ENCODE measurements around the gene FAM111A.

The FAM111A gene

DNA sequence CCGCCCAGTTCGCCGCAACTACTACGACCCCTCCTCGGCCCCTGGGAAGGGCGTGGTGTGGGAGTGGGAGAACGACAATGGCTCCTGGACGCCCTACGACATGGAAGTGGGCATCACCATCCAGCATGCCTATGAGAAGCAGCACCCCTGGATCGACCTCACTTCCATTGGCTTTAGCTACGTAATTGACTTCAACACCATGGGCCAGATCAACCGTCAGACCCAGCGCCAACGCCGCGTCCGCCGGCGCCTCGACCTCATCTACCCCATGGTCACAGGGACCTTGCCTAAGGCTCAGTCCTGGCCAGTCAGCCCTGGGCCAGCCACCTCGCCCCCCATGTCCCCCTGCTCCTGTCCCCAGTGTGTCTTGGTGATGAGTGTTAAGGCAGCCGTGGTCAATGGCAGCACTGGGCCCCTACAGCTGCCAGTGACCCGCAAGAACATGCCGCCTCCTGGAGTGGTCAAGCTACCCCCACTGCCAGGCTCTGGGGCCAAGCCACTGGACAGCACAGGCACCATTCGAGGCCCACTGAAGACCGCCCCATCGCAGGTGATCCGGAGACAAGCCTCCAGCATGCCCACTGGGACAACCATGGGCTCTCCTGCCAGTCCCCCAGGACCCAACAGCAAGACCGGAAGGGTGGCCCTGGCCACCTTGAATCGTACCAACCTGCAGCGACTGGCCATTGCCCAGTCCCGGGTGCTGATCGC is 39.2 kb downstream of the FAM111A start:
- Mint-ChIP-seq H3K36me3 (ENCODE audit: low read depth) (no peaks in the 10 kb centered on the region), H3K4me3 (no peak overlapping the region), H3K9me3 (peaks cover 7% of the 10 kb centered on the region), H3K27ac (no peak overlapping the region), H3K27me3 (ENCODE audit: low read depth) (peaks cover 26% of the 10 kb centered on the region), H3K4me1 (ENCODE audit: low read depth) (no peaks in the 10 kb centered on the region)

DNA sequence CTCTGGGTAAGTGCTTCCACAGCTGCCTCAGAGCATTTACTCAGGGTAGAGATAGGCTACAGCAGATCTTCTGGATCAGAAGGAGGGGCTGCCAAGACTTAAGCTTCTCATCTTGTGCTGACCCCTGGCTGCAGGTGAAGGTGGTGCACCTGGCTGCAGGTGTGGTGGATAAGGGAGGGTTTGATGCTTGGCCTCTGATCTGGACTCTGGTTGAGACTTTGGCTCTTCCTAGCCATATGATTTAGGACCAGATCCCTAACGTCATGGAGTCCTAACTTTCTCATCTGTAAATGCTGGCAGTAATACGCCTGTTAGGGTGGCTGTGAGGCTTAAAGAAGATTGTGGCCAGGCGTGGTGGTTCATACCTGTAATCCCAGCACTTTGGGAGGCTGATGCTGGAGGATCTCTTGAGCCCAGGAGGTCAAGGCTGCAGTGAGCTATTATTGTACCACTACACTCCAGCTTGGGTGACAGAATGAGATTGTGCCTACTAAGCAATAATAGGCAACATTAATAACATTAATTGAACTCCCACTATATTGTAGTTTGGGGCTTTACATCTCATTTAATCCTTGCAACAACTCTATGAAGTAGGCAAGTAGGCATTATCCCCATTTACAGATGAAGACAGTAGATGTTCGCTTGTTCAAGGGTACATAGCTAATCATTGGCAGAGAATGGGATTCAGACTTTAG is 39.9 kb downstream of the FAM111A start:
- no peak overlapping the region for H3K4me3 Mint-ChIP-seq
- H3K36me3 Mint-ChIP-seq (ENCODE audit: low read depth), result no peaks in the 10 kb centered on the region
- no peaks in the 10 kb centered on the region for H3K4me1 Mint-ChIP-seq (ENCODE audit: low read depth)

DNA sequence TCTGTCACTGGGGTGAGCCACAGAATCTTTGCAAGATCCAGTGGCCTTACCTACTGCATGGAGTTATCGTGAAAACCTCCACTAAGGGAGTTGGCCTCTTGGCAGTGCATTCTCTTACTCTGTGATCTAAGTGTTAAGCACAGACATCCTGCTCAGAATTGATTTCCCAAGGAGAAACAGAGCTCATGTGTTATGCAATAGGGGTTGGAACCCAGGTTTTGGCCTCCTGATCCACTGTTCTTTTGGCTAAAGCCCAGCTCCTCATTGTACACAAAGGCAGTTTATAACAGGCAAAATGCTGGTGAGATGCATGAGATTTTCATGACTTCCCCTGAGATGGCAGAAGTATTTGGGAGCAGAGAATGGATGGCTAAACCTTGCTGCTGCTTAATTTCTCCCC is 41.1 kb downstream of the FAM111A start:
- H3K27me3 Mint-ChIP-seq (ENCODE audit: low read depth), result peaks cover 18% of the 10 kb centered on the region
- H3K27ac Mint-ChIP-seq, result no peak overlapping the region
- H3K9me3 Mint-ChIP-seq, result peaks cover 7% of the 10 kb centered on the region
- no peaks in the 10 kb centered on the region for H3K36me3 Mint-ChIP-seq (ENCODE audit: low read depth)
- H3K4me3 Mint-ChIP-seq, result no peak overlapping the region
- no peaks in the 10 kb centered on the region for H3K4me1 Mint-ChIP-seq (ENCODE audit: low read depth)

More for the DNA sequence above, 39.9 kb downstream of the FAM111A start:
- Mint-ChIP-seq H3K9me3 (peaks cover 7% of the 10 kb centered on the region), H3K27ac (no peak overlapping the region), H3K27me3 (ENCODE audit: low read depth) (peaks cover 19% of the 10 kb centered on the region)

DNA sequence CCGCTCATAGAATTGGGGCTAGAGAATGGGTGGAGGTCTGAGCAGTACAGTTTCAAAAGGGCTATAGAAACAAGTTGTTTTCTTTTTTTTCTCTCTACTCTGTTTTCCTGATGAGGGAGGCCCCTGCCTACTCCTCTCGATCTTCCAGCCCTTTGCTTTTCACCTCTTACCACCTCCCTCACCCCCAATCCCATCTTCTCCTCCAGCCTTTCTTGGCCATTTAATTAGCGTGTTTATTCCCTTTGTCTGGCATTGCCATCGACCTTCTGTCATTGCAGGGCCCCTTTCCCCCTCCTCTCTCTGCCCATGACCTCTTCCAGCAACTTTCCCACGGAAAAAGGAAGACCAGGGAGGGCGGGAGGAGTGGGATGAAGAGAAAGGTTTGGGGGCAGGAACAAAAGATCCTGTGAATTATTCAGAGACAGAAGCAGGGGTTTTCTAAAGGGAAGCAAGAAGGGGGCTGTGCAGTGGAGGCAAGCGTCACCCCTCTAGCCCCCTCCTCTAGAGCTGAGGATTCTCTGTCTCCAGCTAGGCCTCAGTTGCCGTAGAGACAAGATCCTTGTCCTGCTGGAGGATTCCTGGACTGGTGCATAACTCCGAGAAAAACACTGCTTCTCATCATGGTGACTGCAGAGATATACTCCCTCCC is 42.2 kb downstream of the FAM111A start:
- no peaks in the 10 kb centered on the region for H3K4me1 Mint-ChIP-seq (ENCODE audit: low read depth)
- no peaks in the 10 kb centered on the region for H3K36me3 Mint-ChIP-seq (ENCODE audit: low read depth)
- no peak overlapping the region for H3K27ac Mint-ChIP-seq
- H3K4me3 Mint-ChIP-seq, result no peak overlapping the region
- H3K27me3 Mint-ChIP-seq (ENCODE audit: low read depth), result peaks cover 11% of the 10 kb centered on the region
- H3K9me3 Mint-ChIP-seq, result peaks cover 1% of the 10 kb centered on the region

DNA sequence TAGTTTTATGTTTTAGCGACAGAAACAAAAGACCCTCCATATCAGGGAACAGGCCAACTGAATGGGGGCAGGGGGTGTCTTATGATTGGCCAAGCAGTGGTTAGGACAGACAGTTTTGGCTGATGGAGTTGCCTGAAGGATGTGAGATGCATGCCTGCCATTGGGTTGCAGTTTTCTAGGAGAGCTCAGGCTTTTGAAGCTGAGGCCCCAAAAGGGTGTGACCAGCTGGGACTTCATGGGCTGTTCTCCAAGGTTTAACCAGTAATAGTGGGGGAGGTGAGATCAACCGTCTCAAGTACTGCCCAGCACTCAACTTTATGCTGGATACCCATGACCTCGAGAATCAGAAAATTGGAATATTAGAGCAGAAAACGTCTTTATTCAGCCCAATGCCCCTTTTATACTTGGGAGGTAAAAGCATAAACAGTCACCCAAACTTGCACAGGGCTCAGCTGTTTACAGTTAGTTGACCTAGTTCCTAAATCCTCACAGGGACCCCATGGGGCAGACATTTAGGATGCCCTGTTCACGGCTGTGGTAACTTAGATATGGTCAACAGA is 42.8 kb downstream of the FAM111A start:
- Mint-ChIP-seq H3K27me3 (ENCODE audit: low read depth) (peaks cover 11% of the 10 kb centered on the region), H3K36me3 (ENCODE audit: low read depth) (no peaks in the 10 kb centered on the region), H3K4me3 (no peak overlapping the region), H3K4me1 (ENCODE audit: low read depth) (no peaks in the 10 kb centered on the region), H3K9me3 (no peaks in the 10 kb centered on the region), H3K27ac (no peak overlapping the region)

DNA sequence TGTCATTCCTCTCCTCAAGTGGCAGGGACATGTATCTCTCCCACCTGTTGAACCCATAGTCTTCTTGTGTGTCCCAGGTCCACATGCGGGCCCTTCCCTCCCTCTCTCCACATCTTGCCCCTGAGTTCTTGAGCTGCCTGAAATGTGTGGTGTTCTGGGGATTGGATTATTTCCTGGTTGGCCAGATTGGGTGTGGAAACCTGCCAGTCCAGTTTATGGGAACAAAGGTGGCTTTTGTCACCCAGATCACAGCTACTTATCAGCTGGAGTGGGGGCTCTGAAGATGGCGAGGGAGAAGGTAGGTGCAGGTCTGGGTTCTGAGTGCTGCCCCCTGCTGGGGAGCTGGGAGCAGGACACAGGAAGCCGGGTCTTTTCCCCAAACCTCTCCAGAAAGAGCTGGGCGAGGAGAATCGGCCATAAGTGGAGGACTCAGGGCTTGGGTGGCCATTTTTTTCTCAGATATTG is 43.5 kb downstream of the FAM111A start:
- no peak overlapping the region for H3K4me3 Mint-ChIP-seq
- no peaks in the 10 kb centered on the region for H3K4me1 Mint-ChIP-seq (ENCODE audit: low read depth)
- H3K36me3 Mint-ChIP-seq (ENCODE audit: low read depth), result no peaks in the 10 kb centered on the region
- H3K27me3 Mint-ChIP-seq (ENCODE audit: low read depth), result peaks cover 15% of the 10 kb centered on the region
- H3K9me3 Mint-ChIP-seq, result no peaks in the 10 kb centered on the region
- H3K27ac Mint-ChIP-seq, result no peak overlapping the region

DNA sequence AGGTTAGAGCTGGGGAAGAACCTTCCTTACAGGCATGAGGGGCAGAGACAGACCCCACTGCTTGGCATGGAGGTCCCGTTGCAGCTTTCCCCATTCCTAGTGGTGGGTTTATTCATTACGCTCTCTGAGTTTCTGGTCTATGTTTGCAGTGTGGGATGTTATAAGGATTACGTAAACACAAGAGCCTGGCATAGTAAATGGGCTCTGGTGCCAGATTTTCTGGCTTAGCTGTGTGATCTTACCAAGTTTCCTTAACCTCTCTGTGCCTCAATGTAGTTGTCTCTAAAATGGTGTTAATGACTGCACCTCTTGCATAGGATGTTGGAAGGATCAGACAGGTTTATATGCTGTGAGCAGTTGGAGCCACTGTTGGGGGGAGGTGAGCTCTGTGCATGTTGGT is 44.4 kb downstream of the FAM111A start:
- Mint-ChIP-seq H3K27me3 (ENCODE audit: low read depth) (peaks cover 16% of the 10 kb centered on the region), H3K36me3 (ENCODE audit: low read depth) (no peaks in the 10 kb centered on the region), H3K4me1 (ENCODE audit: low read depth) (no peaks in the 10 kb centered on the region), H3K9me3 (no peaks in the 10 kb centered on the region), H3K27ac (no peak overlapping the region), H3K4me3 (no peak overlapping the region)

DNA sequence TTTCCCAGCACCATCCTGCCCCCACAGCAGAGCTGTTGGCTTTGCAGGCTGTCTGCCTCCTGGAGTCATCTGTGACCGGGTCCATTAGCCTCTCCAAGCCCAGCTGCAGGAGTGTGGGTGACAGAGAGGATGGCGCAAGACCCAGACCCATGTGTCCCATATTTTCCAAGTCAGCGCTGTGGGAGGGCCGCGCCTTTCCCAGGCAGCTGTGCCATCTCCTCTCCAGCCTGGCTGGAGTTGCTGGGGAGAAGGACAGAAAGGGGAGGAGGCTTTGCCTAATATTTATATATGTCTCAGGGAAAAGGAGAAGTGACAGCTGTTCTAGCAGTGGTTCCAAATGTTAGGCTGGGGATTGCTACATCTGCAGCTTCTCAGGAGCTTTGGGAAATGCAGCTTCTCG is 44.9 kb downstream of the FAM111A start:
- no peaks in the 10 kb centered on the region for H3K4me1 Mint-ChIP-seq (ENCODE audit: low read depth)
- H3K27me3 Mint-ChIP-seq (ENCODE audit: low read depth), result peaks cover 16% of the 10 kb centered on the region
- no peaks in the 10 kb centered on the region for H3K9me3 Mint-ChIP-seq
- no peak overlapping the region for H3K4me3 Mint-ChIP-seq
- no peak overlapping the region for H3K27ac Mint-ChIP-seq
- no peaks in the 10 kb centered on the region for H3K36me3 Mint-ChIP-seq (ENCODE audit: low read depth)

DNA sequence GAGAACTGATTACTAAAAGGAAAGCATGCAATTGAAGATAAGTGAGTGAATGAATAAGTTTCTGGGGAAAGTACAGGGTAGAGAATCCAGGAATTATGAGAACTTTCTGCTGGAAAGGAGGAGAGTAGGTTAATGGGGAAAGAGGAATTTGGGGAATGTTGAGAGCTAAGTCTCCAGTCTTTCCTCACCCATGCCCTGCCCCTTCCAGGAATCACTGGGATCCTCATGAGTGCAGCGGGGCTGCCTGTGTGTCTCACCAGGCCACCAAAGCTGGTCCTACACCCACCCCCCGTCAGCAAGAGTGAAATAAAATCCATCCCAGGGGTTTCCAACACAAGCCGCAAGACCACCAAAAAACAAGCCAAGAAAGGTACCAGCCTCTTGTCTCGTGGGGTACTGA is 46.3 kb downstream of the FAM111A start:
- Mint-ChIP-seq H3K4me1 (ENCODE audit: low read depth) (no peaks in the 10 kb centered on the region), H3K27ac (no peak overlapping the region), H3K27me3 (ENCODE audit: low read depth) (peaks cover 16% of the 10 kb centered on the region)

DNA sequence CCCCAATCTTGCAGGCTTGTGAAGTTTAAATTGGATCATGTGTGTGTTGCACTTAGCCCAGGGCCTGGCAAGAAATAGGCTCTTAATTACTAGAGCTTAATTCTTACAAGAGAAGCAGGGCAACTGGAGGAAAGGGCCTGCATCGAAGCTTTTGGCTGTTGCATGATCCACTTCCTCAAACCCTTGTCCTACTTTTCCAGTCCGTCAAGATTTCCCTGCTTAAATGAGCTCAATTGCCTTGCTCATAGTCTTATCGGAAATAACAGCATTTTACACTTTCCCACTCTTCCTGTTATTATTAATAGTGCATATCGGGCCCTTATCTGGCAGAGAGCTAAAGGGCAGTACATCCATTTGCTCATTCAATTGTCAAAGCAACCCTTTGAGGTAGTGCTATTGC is 47.3 kb downstream of the FAM111A start:
- H3K27ac Mint-ChIP-seq, result no peak overlapping the region
- H3K9me3 Mint-ChIP-seq, result no peaks in the 10 kb centered on the region
- no peaks in the 10 kb centered on the region for H3K36me3 Mint-ChIP-seq (ENCODE audit: low read depth)
- no peaks in the 10 kb centered on the region for H3K4me1 Mint-ChIP-seq (ENCODE audit: low read depth)
- no peak overlapping the region for H3K4me3 Mint-ChIP-seq
- H3K27me3 Mint-ChIP-seq (ENCODE audit: low read depth), result peaks cover 12% of the 10 kb centered on the region

More for the DNA sequence above, 46.3 kb downstream of the FAM111A start:
- Mint-ChIP-seq H3K36me3 (ENCODE audit: low read depth) (no peaks in the 10 kb centered on the region), H3K4me3 (no peak overlapping the region), H3K9me3 (no peaks in the 10 kb centered on the region)

DNA sequence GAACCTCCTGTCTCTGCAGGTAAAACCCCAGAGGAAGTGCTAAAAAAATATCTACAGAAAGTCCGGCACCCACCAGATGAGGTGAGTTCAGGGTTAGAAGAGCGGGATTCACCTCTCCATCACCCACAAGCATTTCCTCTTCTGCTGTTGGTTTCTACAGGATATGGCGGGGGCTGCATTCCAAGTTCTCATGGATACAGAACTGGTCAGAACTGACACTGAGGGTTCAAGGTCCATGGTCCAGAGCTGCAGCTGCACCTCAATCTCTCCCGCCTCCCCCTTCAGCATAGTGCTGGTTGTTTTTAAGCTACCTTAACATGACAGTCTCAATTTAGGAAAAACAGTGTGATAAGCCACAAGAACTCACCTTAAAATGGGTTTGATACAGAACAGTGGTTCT is 48.4 kb downstream of the FAM111A start:
- Mint-ChIP-seq H3K27me3 (ENCODE audit: low read depth) (peaks cover 10% of the 10 kb centered on the region), H3K27ac (no peak overlapping the region), H3K4me3 (no peak overlapping the region), H3K9me3 (no peaks in the 10 kb centered on the region), H3K36me3 (ENCODE audit: low read depth) (no peaks in the 10 kb centered on the region), H3K4me1 (ENCODE audit: low read depth) (no peaks in the 10 kb centered on the region)

DNA sequence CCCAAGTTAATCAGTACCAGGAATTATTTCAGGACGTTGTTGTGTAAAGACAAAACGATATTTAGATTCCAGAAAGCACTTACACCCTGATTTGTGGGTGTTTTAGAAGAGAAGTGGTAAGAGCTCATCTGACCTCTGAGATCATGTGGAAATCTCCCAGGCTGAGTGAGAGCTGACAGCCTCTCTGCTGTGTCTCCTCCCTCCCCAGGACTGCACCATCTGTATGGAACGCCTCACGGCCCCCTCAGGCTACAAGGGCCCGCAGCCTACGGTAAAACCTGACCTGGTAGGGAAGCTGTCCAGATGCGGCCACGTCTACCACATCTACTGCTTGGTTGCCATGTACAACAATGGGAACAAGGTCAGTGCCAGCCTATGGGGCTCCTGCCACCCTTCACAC is 49.2 kb downstream of the FAM111A start:
- no peaks in the 10 kb centered on the region for H3K9me3 Mint-ChIP-seq
- no peaks in the 10 kb centered on the region for H3K4me1 Mint-ChIP-seq (ENCODE audit: low read depth)
- no peaks in the 10 kb centered on the region for H3K36me3 Mint-ChIP-seq (ENCODE audit: low read depth)
- H3K27ac Mint-ChIP-seq, result no peak overlapping the region
- H3K4me3 Mint-ChIP-seq, result no peak overlapping the region
- peaks cover 10% of the 10 kb centered on the region for H3K27me3 Mint-ChIP-seq (ENCODE audit: low read depth)

DNA sequence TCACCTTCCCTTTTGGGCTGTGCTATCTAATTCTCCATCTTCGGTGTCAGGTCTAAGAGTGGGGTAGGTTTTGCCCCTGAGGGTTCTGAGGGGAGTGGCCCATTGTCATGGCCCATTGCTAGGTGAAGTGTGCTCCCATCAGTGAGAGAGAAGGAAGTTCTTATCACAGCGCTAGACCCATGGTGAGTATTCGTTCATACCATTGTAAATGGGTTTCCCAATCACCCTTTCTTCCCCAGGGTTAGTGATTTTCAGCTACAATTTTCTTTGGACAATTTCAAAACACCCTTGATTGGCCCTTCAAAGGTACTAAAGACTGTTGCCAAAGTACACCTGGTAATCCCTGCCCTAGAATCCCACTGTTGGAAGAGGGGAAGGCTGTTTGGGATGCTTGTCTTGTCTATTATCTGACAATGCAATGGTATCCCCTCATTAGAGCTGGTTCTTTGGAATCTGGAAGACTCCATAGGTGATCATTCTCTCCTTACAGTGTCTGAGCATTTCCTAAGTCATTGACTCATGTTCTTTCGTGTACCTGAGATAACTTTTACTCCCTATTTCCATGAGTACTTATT is 49.9 kb downstream of the FAM111A start:
- H3K4me3 Mint-ChIP-seq, result no peak overlapping the region
- no peaks in the 10 kb centered on the region for H3K9me3 Mint-ChIP-seq
- no peak overlapping the region for H3K27ac Mint-ChIP-seq
- peaks cover 10% of the 10 kb centered on the region for H3K27me3 Mint-ChIP-seq (ENCODE audit: low read depth)
- no peaks in the 10 kb centered on the region for H3K4me1 Mint-ChIP-seq (ENCODE audit: low read depth)
- H3K36me3 Mint-ChIP-seq (ENCODE audit: low read depth), result no peaks in the 10 kb centered on the region

DNA sequence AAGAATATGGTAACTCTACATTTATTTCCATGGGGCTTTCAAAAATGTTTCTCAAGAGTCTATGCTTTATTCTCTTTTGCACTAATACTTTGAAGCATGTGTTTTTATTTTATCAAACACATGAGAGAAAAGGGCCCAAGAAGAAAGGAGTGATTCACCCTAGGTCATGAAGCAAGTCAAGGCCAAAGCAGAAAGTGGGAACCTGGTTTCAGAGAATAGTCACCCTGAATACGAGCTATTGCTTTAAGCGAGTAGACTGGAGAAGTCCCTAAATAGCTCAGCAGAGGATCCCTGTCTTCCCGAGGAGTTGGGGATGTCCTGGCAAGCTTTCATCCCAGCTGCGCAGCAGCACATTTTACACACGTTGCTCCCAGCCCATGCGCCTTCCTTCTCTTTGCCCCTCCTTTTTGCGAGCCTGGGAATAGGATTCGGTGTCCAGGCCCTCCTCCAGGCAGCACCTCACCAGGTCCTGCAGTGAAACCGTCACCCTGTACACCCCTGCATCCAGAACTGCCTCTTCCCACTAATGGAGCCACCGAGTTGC is 51.0 kb downstream of the FAM111A start:
- no peaks in the 10 kb centered on the region for H3K4me1 Mint-ChIP-seq (ENCODE audit: low read depth)
- H3K4me3 Mint-ChIP-seq, result no peak overlapping the region
- no peak overlapping the region for H3K27ac Mint-ChIP-seq
- no peaks in the 10 kb centered on the region for H3K9me3 Mint-ChIP-seq
- H3K27me3 Mint-ChIP-seq (ENCODE audit: low read depth), result peaks cover 5% of the 10 kb centered on the region
- H3K36me3 Mint-ChIP-seq (ENCODE audit: low read depth), result no peaks in the 10 kb centered on the region
